Gastroesophageal sphincter (tissue), 4 donors: ENCODE measurements around the gene RDH16. TPM values are rescaled to one million over a fixed set of nuclear protein-coding genes. Genes with fewer than 3 reads are reported as not detected.
A peak's percentile ranks its signal among the peaks of the same experiment; 100 is the strongest.
"Not testable (repeated sequence)": the region's sequence is repeated elsewhere in the genome, so short reads cannot be mapped to it uniquely, and the experiment has no call there.

ENCODE experiments used
- ATAC-seq: fragments of 150-250 bp; one replicate; pipeline ENCODE4 v1.9.1; 2016; ENCODE audit warnings: mild to moderate bottlenecking, moderate library complexity
- H3K27ac ChIP-seq, 4 donors: fragments of 200-600 bp; sonication (generic) in 3 of 4; 1 replicate in 3 of 4; 2 replicates in 1 of 4; pipeline ENCODE4 v1.5.1; 2016 to 2019
- H3K27me3 ChIP-seq: fragments of 200-600 bp; sonication (generic); one replicate; pipeline ENCODE4 v1.5.1; 2019
- H3K36me3 ChIP-seq, 2 donors: fragments of 200-600 bp; sonication (generic); one replicate each; pipeline ENCODE4 v1.5.1; 2019; ENCODE audit warnings: control low read depth in 1 of 2
- H3K4me1 ChIP-seq, 3 donors: fragments of 200-600 bp; sonication (generic); 1 replicate in 2 of 3; 2 replicates in 1 of 3; pipeline ENCODE4 v1.5.1; 2016 to 2019; ENCODE audit warnings: control low read depth in 2 of 3
- H3K4me3 ChIP-seq, 2 donors: fragments of 200-600 bp; sonication (generic); one replicate each; pipeline ENCODE4 v1.5.1; 2019; ENCODE audit warnings: mild to moderate bottlenecking in 1 of 2, moderate library complexity in 1 of 2
- H3K9me3 ChIP-seq, 3 donors: fragments of 200-600 bp; sonication (generic); one replicate each; pipeline ENCODE4 v1.5.1; 2017 to 2019; ENCODE audit warnings: control low read depth in 2 of 3
- EP300 ChIP-seq: sonication (generic); formaldehyde crosslinking; IDR thresholded peaks from one replicate; pipeline ENCODE4 v1.6.1; 2017; ENCODE audit warnings: antibody characterized with exemption, mild to moderate bottlenecking
- POLR2A ChIP-seq, 2 donors: fragments of 450-650 bp; IDR thresholded peaks; one replicate each; pipeline ENCODE4 v1.6.1; 2017; ENCODE audit warnings: antibody characterized with exemption in 2 of 2, mild to moderate bottlenecking in 2 of 2, moderate library complexity in 1 of 2
- POLR2AphosphoS5 ChIP-seq: sonication (generic); formaldehyde crosslinking; IDR thresholded peaks from one replicate; pipeline ENCODE4 v1.6.1; 2017; ENCODE audit warnings: antibody characterized with exemption
- WGBS, 2 donors: methylation state at CpG; one replicate each; pipeline ENCODE4 v1.1.5; 2018; ENCODE audit warnings: low coverage in 1 of 2; 5-methylcytosine and 5-hydroxymethylcytosine counted together
- total RNA-seq, 4 donors: library from RNA; depleted of rRNA; stranded (reverse); fragments of >200 nt; gene quantifications; one replicate each; pipeline ENCODE4 v1.1.0, GENCODE V29; 2016
- TF ChIP-seq, protein P1 (sequence below), 4 experiments: fragments of 200-600 bp in 2 of 4; fragments of 450-650 bp in 2 of 4; sonication (generic) in 1 of 4; IDR thresholded peaks; one replicate each; pipeline ENCODE4 v1.5.1; 2017 to 2019; ENCODE audit warnings: antibody characterized with exemption in 4 of 4, mild to moderate bottlenecking in 2 of 4, moderate library complexity in 2 of 4

The RDH16 gene
- total RNA-seq, 4 donors from 2014 or later = 0.22 to 0.81 (median 0.27) TPM; not detected in 1

DNA sequence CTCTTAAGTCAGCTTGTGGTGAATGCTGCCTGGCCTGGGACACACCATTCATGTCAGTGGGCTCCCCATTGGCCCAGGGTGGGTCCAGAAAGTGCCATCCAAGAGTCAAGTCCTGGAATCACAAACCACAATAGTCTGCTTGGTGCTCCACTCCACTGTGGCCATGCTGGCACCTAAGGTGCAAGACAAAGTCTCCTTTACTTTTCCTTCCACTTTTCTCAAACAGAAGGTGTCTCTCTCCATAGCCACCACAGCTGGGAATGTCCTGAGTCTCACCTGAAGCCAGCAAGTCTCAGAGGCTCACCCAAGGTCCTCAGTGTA lies 9.0 kb downstream of the RDH16 start:
- Histone ChIP-seq H3K27me3 (no peaks in the 10 kb centered on the region), H3K4me3 (no peak overlapping the region), H3K36me3 (peaks cover 0 to 13% of the 10 kb centered on the region in 2 donors), H3K4me1 (no peaks in the 10 kb centered on the region), H3K27ac (no peak overlapping the region), H3K9me3 (no peaks in the 10 kb centered on the region)
- TF ChIP-seq POLR2A (IDR thresholded peaks at IDR 0.05) = no peak
- TF ChIP-seq EP300 = no peak
- TF ChIP-seq POLR2AphosphoS5 = no peak
- TF ChIP-seq, protein P1, sequence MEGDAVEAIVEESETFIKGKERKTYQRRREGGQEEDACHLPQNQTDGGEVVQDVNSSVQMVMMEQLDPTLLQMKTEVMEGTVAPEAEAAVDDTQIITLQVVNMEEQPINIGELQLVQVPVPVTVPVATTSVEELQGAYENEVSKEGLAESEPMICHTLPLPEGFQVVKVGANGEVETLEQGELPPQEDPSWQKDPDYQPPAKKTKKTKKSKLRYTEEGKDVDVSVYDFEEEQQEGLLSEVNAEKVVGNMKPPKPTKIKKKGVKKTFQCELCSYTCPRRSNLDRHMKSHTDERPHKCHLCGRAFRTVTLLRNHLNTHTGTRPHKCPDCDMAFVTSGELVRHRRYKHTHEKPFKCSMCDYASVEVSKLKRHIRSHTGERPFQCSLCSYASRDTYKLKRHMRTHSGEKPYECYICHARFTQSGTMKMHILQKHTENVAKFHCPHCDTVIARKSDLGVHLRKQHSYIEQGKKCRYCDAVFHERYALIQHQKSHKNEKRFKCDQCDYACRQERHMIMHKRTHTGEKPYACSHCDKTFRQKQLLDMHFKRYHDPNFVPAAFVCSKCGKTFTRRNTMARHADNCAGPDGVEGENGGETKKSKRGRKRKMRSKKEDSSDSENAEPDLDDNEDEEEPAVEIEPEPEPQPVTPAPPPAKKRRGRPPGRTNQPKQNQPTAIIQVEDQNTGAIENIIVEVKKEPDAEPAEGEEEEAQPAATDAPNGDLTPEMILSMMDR (IDR thresholded peaks at IDR 0.05) = no peak
- ATAC-seq = no peak

DNA sequence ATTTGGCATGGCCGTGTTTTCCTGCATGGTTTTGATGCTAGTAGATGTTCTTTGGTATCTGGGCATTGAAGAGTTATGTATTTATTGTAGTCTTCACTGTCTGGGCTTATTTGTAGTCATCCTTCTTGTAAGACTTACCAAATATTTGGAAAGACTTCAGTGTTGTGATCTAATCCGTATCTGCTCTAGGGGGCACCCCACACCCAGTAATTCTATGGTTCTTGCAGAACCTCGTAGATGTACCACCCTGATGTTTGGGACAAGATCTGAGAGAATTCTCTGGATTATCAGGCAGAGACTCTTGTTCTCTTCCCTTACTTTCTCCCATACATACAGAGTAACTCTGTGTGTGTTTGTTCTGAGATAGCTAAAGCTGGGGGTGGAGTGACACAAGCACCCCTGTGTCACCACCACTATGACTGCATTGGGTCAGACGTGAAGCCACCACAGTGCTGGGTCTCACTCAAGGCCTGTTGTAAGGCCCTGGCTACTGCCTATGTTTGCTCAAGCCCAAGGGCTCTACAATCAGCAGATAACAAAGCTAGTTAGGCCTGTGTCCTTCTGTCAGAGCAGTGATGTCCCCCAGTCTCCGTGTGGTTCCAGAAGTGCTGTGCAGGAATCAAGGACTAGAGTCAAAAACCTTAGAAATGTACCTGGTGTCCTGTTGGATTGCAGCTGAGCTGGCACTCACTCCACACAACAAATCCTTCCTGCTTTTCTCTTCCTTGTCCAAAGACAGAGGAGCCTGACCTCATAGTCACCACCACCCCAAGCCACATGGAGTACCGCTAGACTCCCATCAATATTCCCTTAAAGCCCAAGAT lies 9.6 kb downstream of the RDH16 start:
- 82 to 93% methylated on average over 2 to 5 of the region's 6 CpGs for WGBS, 2 donors
- TF ChIP-seq EP300 = no peak
- TF ChIP-seq POLR2AphosphoS5 = no peak
- TF ChIP-seq POLR2A (IDR thresholded peaks at IDR 0.05) = no peak
- TF ChIP-seq, protein P1 (IDR thresholded peaks at IDR 0.05) = no peak
- Histone ChIP-seq H3K27me3 (no peaks in the 10 kb centered on the region), H3K36me3 (peaks cover 0 to 13% of the 10 kb centered on the region in 2 donors), H3K4me3 (no peak overlapping the region), H3K9me3 (no peaks in the 10 kb centered on the region), H3K4me1 (no peaks in the 10 kb centered on the region), H3K27ac (no peak overlapping the region)
- ATAC-seq = no peak

DNA sequence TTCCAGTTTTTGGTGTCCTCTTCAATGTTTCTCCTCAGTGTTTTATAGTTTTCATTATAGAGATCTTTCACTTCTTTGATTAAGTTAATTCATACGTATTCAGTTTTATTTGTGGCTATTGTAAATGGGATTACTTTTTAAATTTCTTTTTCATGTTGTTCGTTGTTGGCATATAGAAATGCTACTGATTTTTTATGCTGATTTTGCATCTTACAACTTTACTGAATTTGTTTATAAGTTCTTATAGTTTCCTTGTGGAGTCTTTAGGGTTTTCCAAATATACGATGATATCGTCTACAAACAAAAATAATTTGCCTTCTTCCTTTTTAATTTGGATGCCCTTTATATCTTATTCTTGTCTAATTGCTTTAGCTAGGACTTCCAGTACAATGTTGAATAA lies 13.5 kb downstream of the RDH16 start:
- 82 to 94% methylated on average over 4 of the region's 4 CpGs for WGBS, 2 donors
- TF ChIP-seq EP300 (no peak), POLR2A (IDR thresholded peaks at IDR 0.05) (no peak), POLR2AphosphoS5 (no peak)
- TF ChIP-seq, protein P1 (IDR thresholded peaks at IDR 0.05) = no peak
- H3K27me3 ChIP-seq = no peaks in the 10 kb centered on the region
- H3K36me3 ChIP-seq = no peaks in the 10 kb centered on the region
- peaks cover 0 to 12% (median 4%) of the 10 kb centered on the region in 3 donors for H3K4me1 ChIP-seq
- H3K27ac ChIP-seq = no peak overlapping the region
- H3K4me3 ChIP-seq = no peak overlapping the region
- no peak for ATAC-seq
- H3K9me3 ChIP-seq = no peaks in the 10 kb centered on the region

DNA sequence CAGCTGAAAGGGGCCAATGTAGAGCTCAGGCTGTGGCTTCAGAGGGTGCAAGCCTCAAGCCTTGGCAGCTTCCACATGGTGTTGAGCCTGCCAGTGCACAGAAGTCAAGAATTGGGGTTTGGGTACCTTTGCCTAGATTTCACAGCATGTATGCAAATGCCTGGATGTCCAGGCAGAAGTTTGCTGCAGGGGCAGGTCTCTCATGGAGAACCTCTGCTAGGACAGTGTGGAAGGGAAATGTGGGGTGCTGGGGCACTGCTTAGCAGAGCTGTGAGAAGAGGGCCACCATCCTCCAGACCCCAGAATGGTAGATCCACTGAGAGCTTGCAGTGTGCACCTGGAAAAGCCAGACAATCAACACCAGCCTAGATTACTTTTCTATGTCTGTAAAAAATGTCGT lies 14.0 kb downstream of the RDH16 start:
- H3K4me3 ChIP-seq, H3K27ac ChIP-seq, H3K36me3 ChIP-seq, ATAC-seq, H3K9me3 ChIP-seq, H3K27me3 ChIP-seq: not testable (repeated sequence)
- H3K4me1 ChIP-seq = peaks cover 0 to 12% (median 4%) of the 10 kb centered on the region in 3 donors
- 50 to 100% methylated on average over 1 of the region's 1 CpG for WGBS, 2 donors

DNA sequence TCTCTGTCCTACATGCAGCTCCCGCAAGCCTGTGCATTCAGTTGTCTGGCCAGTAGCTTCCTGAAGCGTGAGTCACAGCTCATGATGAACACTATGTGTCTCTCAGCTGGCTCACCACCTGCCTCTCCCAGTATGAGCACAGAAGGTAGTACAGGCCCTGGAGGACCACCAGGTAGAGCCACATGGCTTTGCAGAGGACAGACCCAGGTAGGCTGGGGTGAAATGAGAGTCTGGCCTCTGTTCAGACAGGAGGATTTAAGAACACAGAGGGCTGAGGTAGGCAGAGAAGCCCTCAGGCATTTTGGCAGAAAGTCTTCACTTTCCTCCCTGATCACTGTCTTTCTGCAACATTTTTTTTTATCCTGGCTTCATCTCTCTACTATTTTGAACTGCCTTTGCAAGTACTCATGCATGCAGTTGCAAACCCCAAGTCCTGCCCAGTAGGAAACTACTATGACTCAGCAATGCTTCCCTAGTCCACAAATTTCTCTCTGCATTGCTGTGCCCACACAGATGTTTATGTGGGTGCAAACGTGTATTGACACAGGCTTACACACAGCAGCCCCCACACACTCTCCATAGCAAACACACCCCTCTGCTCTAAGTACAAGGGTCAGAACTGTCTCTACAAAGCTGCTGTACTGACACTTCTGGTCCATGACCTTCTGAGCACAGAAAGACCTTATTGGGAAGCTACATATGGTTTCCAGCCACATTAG lies 15.9 kb downstream of the RDH16 start:
- H3K36me3 ChIP-seq = no peaks in the 10 kb centered on the region
- no peak overlapping the region for H3K4me3 ChIP-seq
- H3K27me3 ChIP-seq = no peaks in the 10 kb centered on the region
- TF ChIP-seq, protein P1 (IDR thresholded peaks at IDR 0.05) = no peak
- no peak for TF ChIP-seq EP300
- no peak for TF ChIP-seq POLR2AphosphoS5
- no peak for TF ChIP-seq POLR2A (IDR thresholded peaks at IDR 0.05)
- ATAC-seq = peak; percentile 62
- no peaks in the 10 kb centered on the region for H3K9me3 ChIP-seq
- H3K4me1 ChIP-seq = peaks cover 0 to 12% (median 4%) of the 10 kb centered on the region in 3 donors
- H3K27ac ChIP-seq = peak overlapping the region in 2 of 4 donors; percentile 23 to 49
- 0% methylated on average over 1 of the region's 3 CpGs; no CpG with 5 or more reads in 1 of the 2 donors for WGBS, 2 donors

DNA sequence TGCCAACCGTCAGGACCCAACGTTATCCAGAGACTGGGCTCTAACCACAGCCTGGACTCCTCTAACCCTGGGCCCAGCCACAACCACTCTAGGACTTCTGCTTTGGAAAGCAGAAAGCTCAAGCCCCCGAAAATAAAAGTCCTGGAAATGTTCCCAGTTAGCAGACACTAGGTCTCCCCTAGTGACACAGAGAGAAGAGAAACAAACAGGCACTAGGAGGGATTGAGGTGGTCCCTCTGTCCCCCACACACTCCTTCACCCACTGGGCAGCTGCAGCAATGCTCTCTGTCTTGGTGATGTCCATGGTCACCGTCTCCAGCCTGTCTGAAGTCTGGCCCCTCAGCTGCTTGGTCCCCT lies 16.5 kb downstream of the RDH16 start:
- not testable (repeated sequence) for ATAC-seq, H3K27me3 ChIP-seq, H3K4me3 ChIP-seq, H3K36me3 ChIP-seq, H3K27ac ChIP-seq, H3K9me3 ChIP-seq
- no CpG with 5 or more reads among the region's 4 CpGs for WGBS, 2 donors
- H3K4me1 ChIP-seq = peaks cover 0 to 12% (median 4%) of the 10 kb centered on the region in 3 donors
